Hematopoietic multipotent progenitor cell treated with erythropoietin and hydrocortisone succinate and interleukin-3 and kit ligand, for 17 days (in vitro differentiated cells): ENCODE measurements around the gene TRAF1.

Experiments used
- DNase-seq: peaks from one replicate; pipeline ENCODE4 v3.0.0-alpha.2; 2015; ENCODE audit warnings: low spot score

TRAF1 gene

DNA sequence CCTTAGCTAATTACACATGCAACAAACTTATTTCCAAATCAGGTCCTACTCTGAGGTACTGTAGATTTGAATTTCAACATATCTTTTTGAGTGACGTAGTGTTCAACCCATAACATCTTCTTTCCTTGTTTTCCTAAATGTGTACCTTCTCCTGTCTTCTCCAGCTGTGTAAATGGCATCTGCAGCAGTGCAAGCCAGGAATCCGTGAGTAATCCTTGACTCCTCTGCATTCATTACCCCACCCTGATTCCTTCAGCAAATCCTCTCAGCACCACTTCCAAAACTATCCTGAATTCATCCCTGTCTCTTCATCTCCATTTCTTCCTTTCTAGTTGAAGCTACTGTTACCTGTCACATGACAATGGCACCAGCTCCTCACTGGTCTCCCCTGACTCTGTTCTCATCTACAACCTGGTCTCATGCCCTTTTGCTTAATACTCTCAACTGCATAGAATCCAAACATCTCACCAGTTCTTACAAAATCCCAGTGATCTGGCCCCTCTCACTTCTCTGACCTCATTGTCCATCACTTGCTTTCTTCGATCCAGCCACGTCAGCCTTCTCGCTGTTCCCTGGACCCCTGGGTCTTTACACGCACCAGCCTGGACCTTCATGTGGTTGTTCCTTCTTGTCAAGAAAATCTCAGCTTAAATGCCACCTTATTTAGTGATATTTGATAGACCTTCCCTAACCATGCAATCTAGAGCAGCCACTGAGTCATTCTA lies 14.6 kb upstream of the TRAF1 start:
- no peak for DNase-seq

DNA sequence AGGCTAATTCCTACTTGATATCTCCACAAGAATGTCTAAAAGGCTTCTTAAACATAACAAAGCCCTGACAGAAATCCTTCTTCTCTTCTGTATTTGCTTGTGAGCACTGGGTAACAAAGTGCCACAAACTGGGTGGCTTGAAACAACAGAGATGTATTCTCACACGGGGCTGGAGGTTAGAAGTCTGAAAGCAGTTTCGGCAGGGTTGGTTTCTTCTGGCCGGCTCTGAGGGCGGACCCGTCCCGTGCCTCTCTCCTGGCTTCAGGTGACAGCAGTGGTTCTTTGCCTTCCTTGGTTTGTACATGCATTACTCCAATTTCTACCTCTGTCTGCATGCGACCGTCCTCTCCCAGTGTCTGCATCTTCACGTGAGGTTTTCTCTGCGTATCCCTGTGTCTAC lies 14.0 kb upstream of the TRAF1 start:
- DNase-seq = no peak

DNA sequence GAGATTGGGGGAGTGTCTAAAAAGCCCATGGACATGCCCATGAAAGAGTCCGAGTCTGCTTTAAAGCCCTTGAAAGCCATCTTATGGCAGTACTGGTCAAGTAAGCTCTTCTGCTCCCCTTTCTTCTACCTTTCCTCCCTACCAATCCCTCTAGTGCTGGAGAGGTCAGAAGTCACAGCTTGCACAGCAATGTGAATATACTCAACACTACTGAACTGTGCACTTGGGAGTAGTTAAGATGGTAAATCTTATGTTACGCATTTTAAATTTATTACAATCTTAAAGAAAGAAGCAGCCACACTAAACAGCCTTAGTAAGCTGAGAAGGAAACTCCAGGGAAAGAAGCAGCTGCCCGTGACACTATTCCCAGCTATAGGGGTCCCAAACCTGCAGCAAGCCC lies 12.3 kb upstream of the TRAF1 start:
- no peak for DNase-seq

DNA sequence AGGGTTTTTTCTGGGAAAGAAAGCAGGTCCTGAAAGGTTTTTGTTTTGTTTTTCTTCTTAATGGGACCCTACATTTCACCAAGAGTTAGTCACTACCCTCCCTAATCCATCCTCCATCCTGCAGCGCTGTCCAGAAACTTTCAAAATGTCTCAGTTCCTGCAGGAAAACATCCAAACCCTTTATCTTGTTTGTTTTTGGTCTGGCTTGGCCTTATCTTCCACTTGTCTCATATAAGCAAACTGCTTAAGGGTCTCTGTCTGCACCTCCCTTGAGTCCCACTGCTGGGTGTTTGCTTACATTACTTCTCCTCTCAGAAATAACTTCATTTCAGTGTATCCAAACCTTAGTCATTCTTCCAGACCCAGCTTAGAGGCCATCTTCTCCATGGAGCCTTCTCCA lies 11.0 kb upstream of the TRAF1 start:
- DNase-seq = no peak

DNA sequence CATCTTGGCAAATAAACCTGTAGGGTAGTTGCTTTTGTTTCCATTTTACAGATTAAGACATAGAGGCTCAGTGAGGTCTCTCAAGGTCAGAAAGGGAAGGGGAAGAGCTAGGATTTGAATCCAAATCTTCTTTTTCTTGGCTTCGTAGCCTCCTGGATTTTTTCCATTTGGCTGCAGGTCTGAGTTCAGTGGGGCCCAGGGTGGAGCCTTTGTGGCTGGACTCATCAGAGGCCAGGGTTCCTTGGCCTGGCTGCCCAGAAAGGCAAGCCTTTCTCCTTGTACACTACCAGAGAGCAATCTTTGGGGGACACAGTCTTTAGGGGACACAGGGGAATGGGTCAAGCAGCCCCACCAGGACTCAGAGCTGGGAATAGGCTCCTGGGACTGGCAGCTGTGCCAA lies 10.5 kb upstream of the TRAF1 start:
- DNase-seq = no peak

GRCh38 chr9:120936764-120937122 lies 10.1 kb upstream of the TRAF1 start:
- no peak for DNase-seq

GRCh38 chr9:120936011-120936763 lies 9.6 kb upstream of the TRAF1 start:
- peak; percentile 83 for DNase-seq

GRCh38 chr9:120935383-120935857 lies 8.8 kb upstream of the TRAF1 start:
- DNase-seq = peak; percentile 74

DNA sequence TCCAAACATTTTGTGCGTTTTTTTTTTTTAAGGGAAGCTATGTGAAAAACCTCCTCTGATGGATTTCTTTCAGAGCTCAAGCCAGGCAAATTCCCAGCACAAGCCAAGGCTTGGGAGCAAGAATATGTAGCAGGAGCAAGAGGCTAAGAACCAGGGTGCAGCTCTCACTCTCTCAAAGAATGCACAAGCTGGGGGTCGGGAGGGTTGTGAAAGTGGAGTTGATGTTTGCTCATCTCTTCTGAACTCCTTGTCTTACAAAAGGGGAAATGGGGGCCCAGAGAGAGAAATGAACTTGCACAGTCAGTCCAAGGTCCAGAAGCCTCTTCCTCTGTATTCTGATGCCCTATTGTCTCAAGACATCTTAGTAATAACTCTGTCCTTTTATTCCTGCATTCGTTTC lies 7.7 kb upstream of the TRAF1 start:
- DNase-seq = no peak

- no peak for DNase-seq
Measured at GRCh38 chr9:120933310-120934055, 6.9 kb upstream of the TRAF1 start.

DNA sequence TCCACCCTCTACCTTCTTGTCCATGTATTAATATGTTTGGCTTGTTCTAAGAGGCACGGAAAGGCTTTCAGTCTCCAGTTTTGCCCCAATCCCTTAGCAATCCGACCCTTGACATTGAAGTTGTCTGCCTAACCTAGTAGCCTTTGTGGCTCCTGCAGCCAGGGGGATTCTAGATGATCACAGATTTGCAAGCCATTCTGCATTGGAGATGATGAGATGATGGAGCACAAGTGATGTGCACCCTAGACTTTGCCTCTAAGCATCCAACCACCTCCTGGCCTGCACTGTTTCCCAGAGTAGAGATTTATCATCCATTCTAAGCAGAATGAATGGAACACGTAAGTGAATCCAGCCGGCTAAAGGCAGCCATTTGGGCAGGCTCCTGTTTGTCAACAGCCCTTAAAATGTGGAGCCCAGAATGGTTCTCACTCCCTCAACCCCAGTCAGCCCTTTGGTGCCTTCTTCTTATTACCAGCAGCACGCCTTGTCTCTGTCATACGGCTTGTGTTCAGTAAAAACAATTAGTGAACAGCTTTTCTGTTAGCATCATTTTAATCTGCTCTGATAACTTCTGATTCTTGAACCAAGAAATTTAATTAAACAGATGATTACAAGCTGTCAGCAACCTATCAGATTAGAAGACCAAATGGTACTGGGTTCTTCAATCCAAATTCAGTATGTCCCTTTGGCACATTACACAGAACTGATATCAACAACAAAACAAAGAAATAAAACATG lies 5.7 kb upstream of the TRAF1 start:
- DNase-seq = no peak

DNA sequence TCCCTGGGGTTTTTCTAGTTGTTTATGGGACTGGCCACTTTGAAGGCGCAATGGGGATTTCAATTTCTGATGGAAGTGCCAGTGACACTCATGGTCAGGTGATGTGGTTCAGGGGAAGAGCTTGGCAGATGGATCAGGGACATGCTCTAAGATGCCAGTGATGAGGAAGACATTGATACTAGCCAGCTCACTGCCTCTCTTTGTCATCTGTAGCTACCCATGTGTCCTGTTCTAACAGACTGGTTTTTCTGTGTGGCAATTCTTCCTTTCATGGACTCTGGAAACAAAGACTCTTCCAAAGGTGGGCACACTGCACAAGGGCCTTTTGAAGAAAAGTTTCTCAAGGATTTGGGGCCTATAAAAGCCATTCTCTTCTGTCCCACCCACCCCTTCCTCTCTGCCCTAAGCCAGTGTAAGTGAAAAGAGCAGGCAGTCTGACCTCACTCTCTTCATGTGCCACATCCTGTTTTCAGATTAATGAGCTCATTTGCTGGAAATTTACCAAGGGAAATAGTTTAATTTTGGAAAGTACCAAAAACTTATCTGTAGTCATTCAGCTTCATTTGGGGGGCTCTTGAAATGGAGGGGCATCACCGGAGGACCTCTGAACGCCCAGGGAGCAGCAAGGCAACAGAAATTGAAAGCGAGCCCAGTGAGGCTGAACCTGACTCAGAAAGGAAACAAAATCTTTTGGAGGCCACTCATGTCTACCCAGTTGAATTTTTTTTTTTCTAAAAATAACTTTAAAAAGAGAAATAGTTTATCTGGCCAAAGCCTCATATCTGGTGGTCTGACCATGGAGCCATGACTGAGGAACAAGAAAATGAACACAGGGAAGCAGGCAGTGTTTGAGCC lies 4.9 kb upstream of the TRAF1 start:
- no peak for DNase-seq

- no peak for DNase-seq
Measured at GRCh38 chr9:120929229-120929791, 2.7 kb upstream of the TRAF1 start.

DNA sequence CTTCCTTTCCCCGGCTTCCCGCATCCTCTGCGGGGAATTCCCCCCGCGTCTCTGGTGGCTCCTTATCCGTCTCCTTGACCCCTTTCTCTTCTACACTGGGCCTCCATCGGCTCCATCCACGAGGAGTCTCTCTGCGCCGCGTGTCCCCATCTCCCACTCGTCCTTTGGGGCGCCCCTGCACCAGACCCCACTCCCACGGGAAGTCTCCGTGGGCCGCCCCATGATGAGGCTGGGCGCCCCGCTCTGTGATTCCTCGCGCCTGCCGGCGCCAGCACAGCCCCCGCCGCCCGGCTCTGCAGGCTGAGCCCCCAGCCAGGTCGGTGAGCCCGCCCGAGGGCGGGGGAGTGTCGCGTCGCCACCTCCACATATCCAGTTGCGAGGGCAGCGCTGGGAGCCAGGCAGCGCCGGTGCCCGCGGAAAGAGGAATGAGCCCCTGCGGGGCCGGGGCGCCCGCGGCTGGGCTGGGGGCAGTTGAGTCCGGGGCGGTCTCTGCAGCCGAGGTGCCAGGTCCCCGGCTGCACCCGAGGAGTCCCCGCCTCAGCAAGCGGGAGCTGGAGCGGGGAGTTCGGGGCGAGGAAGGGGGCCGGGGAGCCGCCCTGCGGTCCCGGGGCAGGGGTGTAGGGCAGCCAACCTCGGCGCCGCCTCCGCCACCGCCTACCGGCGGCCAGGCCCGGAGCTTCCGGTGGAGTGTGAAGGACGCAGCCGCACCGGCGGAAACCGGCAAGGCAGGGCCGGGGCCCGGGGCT lies 2.1 kb upstream of the TRAF1 start:
- no peak for DNase-seq

GRCh38 chr9:120928015-120928482 lies 1.5 kb upstream of the TRAF1 start:
- DNase-seq = no peak

DNA sequence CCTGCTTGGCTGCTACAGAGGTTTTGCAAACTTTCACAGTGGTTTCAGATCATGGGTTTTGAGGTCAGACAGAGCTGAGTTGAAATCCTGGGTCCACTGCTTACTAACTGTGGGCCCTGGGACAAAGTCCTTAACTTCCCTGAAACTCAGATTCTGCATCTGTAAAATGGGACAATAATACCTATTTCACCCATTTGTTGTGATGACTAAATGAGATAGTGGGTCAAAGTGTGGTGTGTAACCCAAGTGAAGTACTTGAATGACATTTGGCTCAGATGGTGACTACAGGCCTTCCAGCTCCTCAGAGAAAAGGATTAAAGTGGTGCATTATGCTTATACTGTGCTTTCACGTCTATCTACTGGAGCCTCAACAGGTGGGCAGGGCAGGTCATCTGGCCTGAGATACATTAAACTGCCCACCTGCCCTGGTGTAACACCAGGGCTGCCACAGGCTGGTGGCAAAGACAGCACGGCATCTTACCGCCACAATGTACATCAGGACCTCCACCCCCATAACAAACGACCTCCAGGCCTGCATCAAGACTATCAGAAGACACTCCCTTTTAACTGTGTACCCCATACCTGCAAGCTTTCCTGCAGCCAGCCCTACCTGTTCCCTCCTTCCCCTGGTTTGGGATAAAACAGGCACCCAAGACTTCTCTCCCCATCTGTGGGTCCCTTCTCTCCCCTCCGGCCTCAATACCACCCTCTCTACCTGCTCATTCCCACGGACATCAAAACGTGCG lies 846 bp upstream of the TRAF1 start:
- DNase-seq = no peak

DNA sequence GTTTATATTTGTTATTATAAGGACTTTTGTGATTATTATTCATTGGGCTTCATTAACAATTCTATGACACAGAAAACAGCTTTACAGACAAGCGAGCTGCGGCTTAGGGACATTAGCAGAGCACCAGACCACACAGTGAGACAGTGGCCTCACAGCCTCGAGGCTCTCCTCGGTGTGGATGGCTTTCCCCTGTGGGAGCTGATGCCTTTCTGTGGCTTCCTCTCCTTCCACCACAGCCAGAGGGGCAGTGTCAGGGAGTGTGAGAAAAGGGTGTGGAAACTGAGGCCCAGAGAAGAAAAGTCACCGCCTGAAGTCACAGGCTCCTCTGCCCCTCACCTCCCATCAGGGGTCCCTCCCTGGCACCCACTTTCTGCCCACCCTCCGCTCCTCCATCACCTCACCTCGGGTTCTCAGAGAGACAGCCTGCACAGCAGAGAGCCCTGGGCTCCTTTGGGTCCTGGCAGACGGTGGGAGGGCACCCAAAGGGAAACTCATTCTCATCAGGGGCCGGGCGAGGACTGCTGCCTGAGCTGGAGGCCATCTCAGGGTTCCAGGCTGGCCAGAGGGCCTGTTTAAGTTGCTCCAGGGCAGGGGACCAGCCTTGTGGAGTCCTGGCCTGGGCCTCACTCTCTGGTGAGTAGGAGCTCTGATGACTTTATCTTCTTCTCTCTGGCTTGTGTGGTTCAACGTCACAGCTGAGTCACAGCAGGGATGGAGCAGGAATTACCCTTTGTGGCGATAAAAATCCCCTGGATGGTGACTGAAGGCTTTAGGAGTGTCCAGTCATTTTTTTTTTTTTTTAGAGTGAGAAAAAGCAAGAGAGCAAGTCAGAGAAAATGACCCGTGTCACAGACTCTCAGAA lies 830 bp downstream of the TRAF1 start:
- DNase-seq = no peak
